GM12878 (cell line): ENCODE data around the gene FAM222B.

Experiments used
- PAX5 ChIP-seq: IDR thresholded peaks from 2 replicates; pipeline ENCODE4 v1.6.1; 2011; ENCODE audit warnings: low read depth, low read length, borderline replicate concordance
- POLR2A ChIP-seq: IDR thresholded peaks from 2 replicates; pipeline ENCODE4 v1.6.1; 2011; ENCODE audit warnings: low read depth, mild to moderate bottlenecking, low read length
- RB1 ChIP-seq: fragments of 450-650 bp; formaldehyde crosslinking; IDR thresholded peaks from 2 replicates; pipeline ENCODE4 v1.6.1; 2017; ENCODE audit warnings: mild to moderate bottlenecking, borderline replicate concordance
- SMAD5 ChIP-seq: IDR thresholded peaks from 2 replicates; pipeline ENCODE4 v1.6.1; 2016; ENCODE audit warnings: antibody characterized with exemption, low read depth
- YY1 ChIP-seq: IDR thresholded peaks from 2 replicates; pipeline ENCODE4 v1.6.1; 2011; ENCODE audit warnings: low read depth, mild to moderate bottlenecking, low read length

GRCh38 chr17:28750178-28751047, 92.2 kb downstream of the FAM222B start:
- TF ChIP-seq SMAD5 (0 out of 2 replicates have a peak, but pooled peaks have one; percentile 42), RB1 (peak; percentile 48; the same call in 1 of the 2 replicates), YY1 (peak; percentile 87), POLR2A (peak; percentile 78), PAX5 (no peak)
